ENCODE results near the gene BAZ2B.

DNA sequence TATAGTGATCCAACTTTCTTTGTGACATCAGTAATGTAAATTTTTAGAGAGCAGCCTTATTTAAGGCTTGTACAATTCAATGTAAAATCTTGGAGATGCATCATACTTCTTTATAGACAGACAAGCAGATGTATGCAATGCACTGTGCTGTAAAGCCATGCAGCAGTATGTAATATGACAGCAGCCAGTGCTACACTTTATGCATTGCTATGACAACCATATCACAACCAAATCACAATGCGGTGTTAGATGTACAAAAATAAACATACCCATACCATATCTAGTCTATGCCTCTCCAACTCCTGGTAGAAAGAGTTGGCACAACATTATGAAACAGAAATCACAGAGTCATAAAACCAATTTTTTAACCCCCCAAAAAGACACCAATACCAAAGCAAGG is 219.5 kb downstream of the BAZ2B start:
- TF ChIP-seq REST (IDR thresholded peaks at IDR 0.05; ENCODE audit: unreplicated experiment) (no peak), POLR2AphosphoS5 (IDR thresholded peaks at IDR 0.05; ENCODE audit: low read depth) (no peak), EZH2phosphoT487 (IDR thresholded peaks at IDR 0.05; ENCODE audit: unreplicated experiment) (no peak), EZH2 (IDR thresholded peaks at IDR 0.05; ENCODE audit: low read depth, unreplicated experiment) (no peak), CREB1 (CRISPR knock-in tag; IDR thresholded peaks at IDR 0.05; ENCODE audit: low read depth) (no peak), STAT1 (IDR thresholded peaks at IDR 0.05; ENCODE audit: unreplicated experiment) (no peak), JUNB (IDR thresholded peaks at IDR 0.05; ENCODE audit: unreplicated experiment) (no peak), ZNF114 (CRISPR knock-in tag; IDR thresholded peaks at IDR 0.05) (no peak), ETS1 (IDR thresholded peaks at IDR 0.05) (no peak), NANOG (IDR thresholded peaks at IDR 0.05; ENCODE audit: borderline replicate concordance) (no peak), ZNF331 (CRISPR knock-in tag; IDR thresholded peaks at IDR 0.05; ENCODE audit: low read depth) (no peak)
- TF ChIP-seq, protein P1, sequence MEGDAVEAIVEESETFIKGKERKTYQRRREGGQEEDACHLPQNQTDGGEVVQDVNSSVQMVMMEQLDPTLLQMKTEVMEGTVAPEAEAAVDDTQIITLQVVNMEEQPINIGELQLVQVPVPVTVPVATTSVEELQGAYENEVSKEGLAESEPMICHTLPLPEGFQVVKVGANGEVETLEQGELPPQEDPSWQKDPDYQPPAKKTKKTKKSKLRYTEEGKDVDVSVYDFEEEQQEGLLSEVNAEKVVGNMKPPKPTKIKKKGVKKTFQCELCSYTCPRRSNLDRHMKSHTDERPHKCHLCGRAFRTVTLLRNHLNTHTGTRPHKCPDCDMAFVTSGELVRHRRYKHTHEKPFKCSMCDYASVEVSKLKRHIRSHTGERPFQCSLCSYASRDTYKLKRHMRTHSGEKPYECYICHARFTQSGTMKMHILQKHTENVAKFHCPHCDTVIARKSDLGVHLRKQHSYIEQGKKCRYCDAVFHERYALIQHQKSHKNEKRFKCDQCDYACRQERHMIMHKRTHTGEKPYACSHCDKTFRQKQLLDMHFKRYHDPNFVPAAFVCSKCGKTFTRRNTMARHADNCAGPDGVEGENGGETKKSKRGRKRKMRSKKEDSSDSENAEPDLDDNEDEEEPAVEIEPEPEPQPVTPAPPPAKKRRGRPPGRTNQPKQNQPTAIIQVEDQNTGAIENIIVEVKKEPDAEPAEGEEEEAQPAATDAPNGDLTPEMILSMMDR (conservative IDR thresholded peaks at IDR 0.05; ENCODE audit: low read depth in 2 of 2): no peak
- TF ChIP-seq, protein P2, sequence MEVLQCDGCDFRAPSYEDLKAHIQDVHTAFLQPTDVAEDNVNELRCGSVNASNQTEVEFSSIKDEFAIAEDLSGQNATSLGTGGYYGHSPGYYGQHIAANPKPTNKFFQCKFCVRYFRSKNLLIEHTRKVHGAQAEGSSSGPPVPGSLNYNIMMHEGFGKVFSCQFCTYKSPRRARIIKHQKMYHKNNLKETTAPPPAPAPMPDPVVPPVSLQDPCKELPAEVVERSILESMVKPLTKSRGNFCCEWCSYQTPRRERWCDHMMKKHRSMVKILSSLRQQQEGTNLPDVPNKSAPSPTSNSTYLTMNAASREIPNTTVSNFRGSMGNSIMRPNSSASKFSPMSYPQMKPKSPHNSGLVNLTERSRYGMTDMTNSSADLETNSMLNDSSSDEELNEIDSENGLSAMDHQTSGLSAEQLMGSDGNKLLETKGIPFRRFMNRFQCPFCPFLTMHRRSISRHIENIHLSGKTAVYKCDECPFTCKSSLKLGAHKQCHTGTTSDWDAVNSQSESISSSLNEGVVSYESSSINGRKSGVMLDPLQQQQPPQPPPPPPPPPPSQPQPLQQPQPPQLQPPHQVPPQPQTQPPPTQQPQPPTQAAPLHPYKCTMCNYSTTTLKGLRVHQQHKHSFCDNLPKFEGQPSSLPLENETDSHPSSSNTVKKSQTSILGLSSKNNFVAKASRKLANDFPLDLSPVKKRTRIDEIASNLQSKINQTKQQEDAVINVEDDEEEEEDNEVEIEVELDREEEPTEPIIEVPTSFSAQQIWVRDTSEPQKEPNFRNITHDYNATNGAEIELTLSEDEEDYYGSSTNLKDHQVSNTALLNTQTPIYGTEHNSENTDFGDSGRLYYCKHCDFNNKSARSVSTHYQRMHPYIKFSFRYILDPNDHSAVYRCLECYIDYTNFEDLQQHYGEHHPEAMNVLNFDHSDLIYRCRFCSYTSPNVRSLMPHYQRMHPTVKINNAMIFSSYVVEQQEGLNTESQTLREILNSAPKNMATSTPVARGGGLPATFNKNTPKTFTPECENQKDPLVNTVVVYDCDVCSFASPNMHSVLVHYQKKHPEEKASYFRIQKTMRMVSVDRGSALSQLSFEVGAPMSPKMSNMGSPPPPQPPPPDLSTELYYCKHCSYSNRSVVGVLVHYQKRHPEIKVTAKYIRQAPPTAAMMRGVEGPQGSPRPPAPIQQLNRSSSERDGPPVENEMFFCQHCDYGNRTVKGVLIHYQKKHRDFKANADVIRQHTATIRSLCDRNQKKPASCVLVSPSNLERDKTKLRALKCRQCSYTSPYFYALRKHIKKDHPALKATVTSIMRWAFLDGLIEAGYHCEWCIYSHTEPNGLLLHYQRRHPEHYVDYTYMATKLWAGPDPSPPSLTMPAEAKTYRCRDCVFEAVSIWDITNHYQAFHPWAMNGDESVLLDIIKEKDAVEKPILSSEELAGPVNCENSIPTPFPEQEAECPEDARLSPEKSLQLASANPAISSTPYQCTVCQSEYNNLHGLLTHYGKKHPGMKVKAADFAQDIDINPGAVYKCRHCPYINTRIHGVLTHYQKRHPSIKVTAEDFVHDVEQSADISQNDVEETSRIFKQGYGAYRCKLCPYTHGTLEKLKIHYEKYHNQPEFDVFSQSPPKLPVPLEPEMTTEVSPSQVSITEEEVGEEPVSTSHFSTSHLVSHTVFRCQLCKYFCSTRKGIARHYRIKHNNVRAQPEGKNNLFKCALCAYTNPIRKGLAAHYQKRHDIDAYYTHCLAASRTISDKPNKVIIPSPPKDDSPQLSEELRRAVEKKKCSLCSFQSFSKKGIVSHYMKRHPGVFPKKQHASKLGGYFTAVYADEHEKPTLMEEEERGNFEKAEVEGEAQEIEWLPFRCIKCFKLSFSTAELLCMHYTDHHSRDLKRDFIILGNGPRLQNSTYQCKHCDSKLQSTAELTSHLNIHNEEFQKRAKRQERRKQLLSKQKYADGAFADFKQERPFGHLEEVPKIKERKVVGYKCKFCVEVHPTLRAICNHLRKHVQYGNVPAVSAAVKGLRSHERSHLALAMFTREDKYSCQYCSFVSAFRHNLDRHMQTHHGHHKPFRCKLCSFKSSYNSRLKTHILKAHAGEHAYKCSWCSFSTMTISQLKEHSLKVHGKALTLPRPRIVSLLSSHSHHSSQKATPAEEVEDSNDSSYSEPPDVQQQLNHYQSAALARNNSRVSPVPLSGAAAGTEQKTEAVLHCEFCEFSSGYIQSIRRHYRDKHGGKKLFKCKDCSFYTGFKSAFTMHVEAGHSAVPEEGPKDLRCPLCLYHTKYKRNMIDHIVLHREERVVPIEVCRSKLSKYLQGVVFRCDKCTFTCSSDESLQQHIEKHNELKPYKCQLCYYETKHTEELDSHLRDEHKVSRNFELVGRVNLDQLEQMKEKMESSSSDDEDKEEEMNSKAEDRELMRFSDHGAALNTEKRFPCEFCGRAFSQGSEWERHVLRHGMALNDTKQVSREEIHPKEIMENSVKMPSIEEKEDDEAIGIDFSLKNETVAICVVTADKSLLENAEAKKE (CRISPR knock-in tag; IDR thresholded peaks at IDR 0.05): no peak

Data from GM23338 (cell line).